Measurements from ENCODE around the gene STX11.

The STX11 gene

GRCh38 chr6:144213315-144213714 is 63.0 kb downstream of the STX11 start:
- Histone ChIP-seq H3K27ac (ENCODE audit: low read depth, low read length) (no peak overlapping the region), H3K4ac (ENCODE audit: low read depth, low read length) (no peak overlapping the region), H2BK12ac (ENCODE audit: low read length) (no peak overlapping the region), H4K91ac (ENCODE audit: low read depth, low read length) (no peak overlapping the region), H2BK120ac (ENCODE audit: insufficient read depth, low read length, poor library complexity) (no peak overlapping the region), H3K9me3 (ENCODE audit: insufficient read depth, low read depth, low read length) (peaks cover 7% of the 10 kb centered on the region), H3K4me2 (ENCODE audit: low read length) (no peak overlapping the region), H4K8ac (ENCODE audit: low read depth, low read length) (no peak overlapping the region), H3K23ac (ENCODE audit: low read length) (no peak overlapping the region), H3K14ac (ENCODE audit: low read length) (no peak overlapping the region), H3K27me3 (ENCODE audit: insufficient read depth, low read length) (no peaks in the 10 kb centered on the region), H3K79me1 (ENCODE audit: low read length) (peaks cover 6% of the 10 kb centered on the region), H3K18ac (ENCODE audit: low read length) (no peak overlapping the region), H3K9ac (ENCODE audit: low read length) (no peak overlapping the region), H2AK5ac (ENCODE audit: low read length) (no peak overlapping the region), H3K79me2 (ENCODE audit: control insufficient read depth, insufficient read depth, low read length, poor library complexity) (peaks cover 2% of the 10 kb centered on the region), H4K12ac (ENCODE audit: low read depth, low read length) (no peak overlapping the region), H3K36me3 (ENCODE audit: control insufficient read depth in 1 of 2, insufficient read depth in 2 of 2, low read length in 2 of 2) (no peaks in the 10 kb centered on the region), H2AFZ (ENCODE audit: insufficient read depth, low read length, poor library complexity) (no peak overlapping the region), H2BK5ac (ENCODE audit: low read depth, low read length, poor library complexity) (no peak overlapping the region), H3K4me1 (ENCODE audit: control insufficient read depth in 1 of 2, insufficient read depth in 2 of 2, low read length in 2 of 2) (peaks cover 6 to 8% of the 10 kb centered on the region in 2 experiments), H3K4me3 (ENCODE audit: low read depth, low read length) (no peak overlapping the region)
- DNase-seq = no peak
- no CpG with 5 or more reads among the region's 5 CpGs for WGBS (ENCODE audit: extremely low coverage, insufficient coverage, insufficient read length)

- Histone ChIP-seq H3K23ac (ENCODE audit: low read length) (no peak overlapping the region), H2BK120ac (ENCODE audit: insufficient read depth, low read length, poor library complexity) (no peak overlapping the region), H3K9me3 (ENCODE audit: insufficient read depth, low read depth, low read length) (peaks cover 5% of the 10 kb centered on the region), H3K4me3 (ENCODE audit: low read depth, low read length) (no peak overlapping the region), H3K4ac (ENCODE audit: low read depth, low read length) (no peak overlapping the region), H2AFZ (ENCODE audit: insufficient read depth, low read length, poor library complexity) (no peak overlapping the region), H3K14ac (ENCODE audit: low read length) (no peak overlapping the region), H2BK12ac (ENCODE audit: low read length) (no peak overlapping the region), H3K4me1 (ENCODE audit: control insufficient read depth in 1 of 2, insufficient read depth in 2 of 2, low read length in 2 of 2) (peaks cover 6 to 8% of the 10 kb centered on the region in 2 experiments), H2AK5ac (ENCODE audit: low read length) (no peak overlapping the region), H3K9ac (ENCODE audit: low read length) (no peak overlapping the region), H3K79me1 (ENCODE audit: low read length) (peaks cover 6% of the 10 kb centered on the region), H3K27me3 (ENCODE audit: insufficient read depth, low read length) (no peaks in the 10 kb centered on the region), H2BK5ac (ENCODE audit: low read depth, low read length, poor library complexity) (no peak overlapping the region), H4K8ac (ENCODE audit: low read depth, low read length) (no peak overlapping the region), H3K18ac (ENCODE audit: low read length) (no peak overlapping the region), H4K12ac (ENCODE audit: low read depth, low read length) (no peak overlapping the region), H3K4me2 (ENCODE audit: low read length) (no peak overlapping the region), H3K27ac (ENCODE audit: low read depth, low read length) (no peak overlapping the region), H4K91ac (ENCODE audit: low read depth, low read length) (no peak overlapping the region), H3K36me3 (ENCODE audit: control insufficient read depth in 1 of 2, insufficient read depth in 2 of 2, low read length in 2 of 2) (no peaks in the 10 kb centered on the region), H3K79me2 (ENCODE audit: control insufficient read depth, insufficient read depth, low read length, poor library complexity) (peaks cover 2% of the 10 kb centered on the region)
- WGBS (ENCODE audit: extremely low coverage, insufficient coverage, insufficient read length) = no CpG with 5 or more reads among the region's 2 CpGs
- no peak for DNase-seq
Measured at GRCh38 chr6:144214029-144214428, 63.7 kb downstream of the STX11 start.

- H3K27ac ChIP-seq (ENCODE audit: low read depth, low read length) = no peak overlapping the region
- H3K23ac ChIP-seq (ENCODE audit: low read length) = no peak overlapping the region
- no peak overlapping the region for H4K8ac ChIP-seq (ENCODE audit: low read depth, low read length)
- H2BK5ac ChIP-seq (ENCODE audit: low read depth, low read length, poor library complexity) = no peak overlapping the region
- H3K36me3 ChIP-seq (ENCODE audit: control insufficient read depth in 1 of 2, insufficient read depth in 2 of 2, low read length in 2 of 2) = no peaks in the 10 kb centered on the region
- H2AK5ac ChIP-seq (ENCODE audit: low read length) = no peak overlapping the region
- peaks cover 6 to 8% of the 10 kb centered on the region in 2 experiments for H3K4me1 ChIP-seq (ENCODE audit: control insufficient read depth in 1 of 2, insufficient read depth in 2 of 2, low read length in 2 of 2)
- H3K79me1 ChIP-seq (ENCODE audit: low read length) = peaks cover 6% of the 10 kb centered on the region
- peaks cover 2% of the 10 kb centered on the region for H3K79me2 ChIP-seq (ENCODE audit: control insufficient read depth, insufficient read depth, low read length, poor library complexity)
- no peak for DNase-seq
- no peaks in the 10 kb centered on the region for H3K9me3 ChIP-seq (ENCODE audit: insufficient read depth, low read depth, low read length)
- no peak overlapping the region for H3K18ac ChIP-seq (ENCODE audit: low read length)
- H2AFZ ChIP-seq (ENCODE audit: insufficient read depth, low read length, poor library complexity) = no peak overlapping the region
- H2BK120ac ChIP-seq (ENCODE audit: insufficient read depth, low read length, poor library complexity) = no peak overlapping the region
- H3K14ac ChIP-seq (ENCODE audit: low read length) = no peak overlapping the region
- no peak overlapping the region for H4K91ac ChIP-seq (ENCODE audit: low read depth, low read length)
- H2BK12ac ChIP-seq (ENCODE audit: low read length) = no peak overlapping the region
- H3K4me3 ChIP-seq (ENCODE audit: low read depth, low read length) = no peak overlapping the region
- WGBS (ENCODE audit: extremely low coverage, insufficient coverage, insufficient read length) = no CpG with 5 or more reads among the region's 16 CpGs
- no peak overlapping the region for H3K9ac ChIP-seq (ENCODE audit: low read length)
- H3K27me3 ChIP-seq (ENCODE audit: insufficient read depth, low read length) = no peaks in the 10 kb centered on the region
- H3K4ac ChIP-seq (ENCODE audit: low read depth, low read length) = no peak overlapping the region
- H4K12ac ChIP-seq (ENCODE audit: low read depth, low read length) = no peak overlapping the region
- no peak overlapping the region for H3K4me2 ChIP-seq (ENCODE audit: low read length)
Measured at GRCh38 chr6:144214622-144215401, 64.5 kb downstream of the STX11 start.

GRCh38 chr6:144215402-144215931 is 65.2 kb downstream of the STX11 start:
- H2BK5ac ChIP-seq (ENCODE audit: low read depth, low read length, poor library complexity) = peak overlapping the region; percentile 7
- H4K12ac ChIP-seq (ENCODE audit: low read depth, low read length) = peak overlapping the region; percentile 39
- peaks cover 6% of the 10 kb centered on the region for H3K79me1 ChIP-seq (ENCODE audit: low read length)
- no peak overlapping the region for H3K4ac ChIP-seq (ENCODE audit: low read depth, low read length)
- H3K36me3 ChIP-seq (ENCODE audit: control insufficient read depth in 1 of 2, insufficient read depth in 2 of 2, low read length in 2 of 2) = no peaks in the 10 kb centered on the region
- WGBS (ENCODE audit: extremely low coverage, insufficient coverage, insufficient read length) = no CpG with 5 or more reads among the region's 10 CpGs
- H3K4me2 ChIP-seq (ENCODE audit: low read length) = peak overlapping the region; percentile 64
- DNase-seq = peak in 1 of 2 donors; percentile 28
- peak overlapping the region; percentile 59 for H4K8ac ChIP-seq (ENCODE audit: low read depth, low read length)
- H3K4me1 ChIP-seq (ENCODE audit: control insufficient read depth in 1 of 2, insufficient read depth in 2 of 2, low read length in 2 of 2) = peaks cover 6 to 8% of the 10 kb centered on the region in 2 experiments
- H2AK5ac ChIP-seq (ENCODE audit: low read length) = no peak overlapping the region
- H3K27ac ChIP-seq (ENCODE audit: low read depth, low read length) = no peak overlapping the region
- no peak overlapping the region for H3K23ac ChIP-seq (ENCODE audit: low read length)
- H2AFZ ChIP-seq (ENCODE audit: insufficient read depth, low read length, poor library complexity) = peak overlapping the region; percentile 27
- no peaks in the 10 kb centered on the region for H3K27me3 ChIP-seq (ENCODE audit: insufficient read depth, low read length)
- no peak overlapping the region for H4K91ac ChIP-seq (ENCODE audit: low read depth, low read length)
- peak overlapping the region; percentile 68 for H3K4me3 ChIP-seq (ENCODE audit: low read depth, low read length)
- peaks cover 2% of the 10 kb centered on the region for H3K79me2 ChIP-seq (ENCODE audit: control insufficient read depth, insufficient read depth, low read length, poor library complexity)
- H3K9me3 ChIP-seq (ENCODE audit: insufficient read depth, low read depth, low read length) = no peaks in the 10 kb centered on the region
- peak overlapping the region; percentile 51 for H3K14ac ChIP-seq (ENCODE audit: low read length)
- H2BK12ac ChIP-seq (ENCODE audit: low read length) = peak overlapping the region; percentile 14
- peak overlapping the region; percentile 28 for H3K9ac ChIP-seq (ENCODE audit: low read length)
- H2BK120ac ChIP-seq (ENCODE audit: insufficient read depth, low read length, poor library complexity) = peak overlapping the region; percentile 34
- peak overlapping the region; percentile 31 for H3K18ac ChIP-seq (ENCODE audit: low read length)
